CD4-positive, alpha-beta T cell treated with Interleukin-4 for 4 hours (primary cell): ENCODE data around the gene DNAJC8.

Experiments
- DNase-seq: peaks from one replicate; pipeline ENCODE4 v3.0.0-alpha.2; 2020

Gene DNAJC8

DNA sequence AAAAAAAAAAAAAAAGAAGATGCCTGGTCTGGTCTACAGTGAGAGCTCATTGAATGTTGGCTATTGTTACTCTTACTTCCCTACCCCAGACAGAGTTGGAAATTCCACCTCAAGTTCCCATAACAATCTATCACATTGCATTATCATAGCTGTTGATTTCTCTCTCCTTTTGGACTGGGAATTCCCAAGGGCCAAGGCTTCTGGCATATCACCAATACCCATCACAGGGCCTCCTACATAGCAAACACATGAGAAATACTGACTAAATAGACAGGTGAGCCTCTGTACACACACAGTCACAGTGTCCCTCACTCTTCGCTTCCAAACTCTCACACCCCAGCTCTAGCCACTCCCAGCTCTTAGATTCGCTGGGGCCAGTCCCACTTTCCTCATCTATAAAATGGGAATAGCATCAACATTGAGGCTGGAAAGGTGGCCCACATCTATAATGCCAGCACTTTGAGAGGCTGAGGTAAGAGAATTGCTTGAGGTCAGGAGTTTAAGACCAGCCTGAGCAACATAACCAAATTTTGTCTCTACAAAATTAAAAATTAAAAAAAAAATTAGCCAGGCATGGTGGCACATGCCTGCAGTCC is 62.7 kb downstream of the DNAJC8 start:
- no peak for DNase-seq

DNA sequence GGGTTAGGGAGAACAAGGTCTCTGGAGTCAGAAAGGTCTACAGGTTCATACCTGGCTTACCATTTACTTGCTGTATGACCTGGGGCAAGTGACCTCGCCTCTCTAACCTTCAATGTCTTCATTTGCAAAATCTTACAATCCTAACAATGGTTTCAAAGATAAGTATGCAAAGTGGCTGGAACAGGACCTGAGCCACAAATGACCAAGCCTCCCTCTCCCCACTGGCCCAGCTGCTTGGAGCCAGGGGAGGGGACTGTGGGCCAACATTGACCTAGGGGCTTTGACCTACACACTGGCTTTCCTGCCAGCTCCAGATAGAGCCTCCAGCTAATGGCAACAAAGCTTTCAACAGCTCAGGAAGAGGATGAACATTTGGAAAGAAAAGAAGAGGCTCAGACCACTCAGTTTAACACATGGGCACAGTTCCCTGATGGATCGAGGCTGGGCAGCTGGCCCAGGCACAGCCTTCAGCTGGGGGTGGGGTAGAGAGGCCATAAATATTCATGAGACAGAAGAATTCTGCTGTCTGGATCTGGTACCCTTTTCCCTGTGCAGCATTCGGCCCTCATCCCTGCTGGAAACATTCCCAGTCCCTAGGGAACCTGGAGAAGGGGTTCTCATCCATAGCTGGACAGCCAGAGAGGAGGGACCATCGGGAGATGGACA is 69.2 kb downstream of the DNAJC8 start:
- DNase-seq = no peak

GRCh38 chr1:28162151-28162550 is 70.7 kb downstream of the DNAJC8 start:
- DNase-seq = no peak

DNA sequence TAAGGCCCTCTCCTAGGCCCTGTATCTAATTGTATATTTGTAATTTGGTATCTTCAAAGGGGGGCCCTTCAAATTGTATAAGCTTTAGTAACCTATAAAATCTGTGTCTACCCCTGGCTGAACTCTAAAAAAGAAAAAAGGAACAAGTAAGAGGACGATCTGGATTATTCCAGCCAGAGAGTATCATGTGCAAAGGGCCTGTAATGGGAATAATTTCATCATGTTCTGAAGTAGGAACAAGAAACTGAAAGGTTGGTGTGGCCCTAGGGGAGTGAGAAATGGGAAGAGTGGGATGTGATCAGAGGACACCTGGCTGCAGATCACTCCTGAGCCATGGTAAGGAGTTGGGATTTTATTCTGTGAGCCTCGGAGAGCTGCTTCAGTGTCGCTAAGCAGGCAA is 71.1 kb downstream of the DNAJC8 start:
- DNase-seq = no peak

DNA sequence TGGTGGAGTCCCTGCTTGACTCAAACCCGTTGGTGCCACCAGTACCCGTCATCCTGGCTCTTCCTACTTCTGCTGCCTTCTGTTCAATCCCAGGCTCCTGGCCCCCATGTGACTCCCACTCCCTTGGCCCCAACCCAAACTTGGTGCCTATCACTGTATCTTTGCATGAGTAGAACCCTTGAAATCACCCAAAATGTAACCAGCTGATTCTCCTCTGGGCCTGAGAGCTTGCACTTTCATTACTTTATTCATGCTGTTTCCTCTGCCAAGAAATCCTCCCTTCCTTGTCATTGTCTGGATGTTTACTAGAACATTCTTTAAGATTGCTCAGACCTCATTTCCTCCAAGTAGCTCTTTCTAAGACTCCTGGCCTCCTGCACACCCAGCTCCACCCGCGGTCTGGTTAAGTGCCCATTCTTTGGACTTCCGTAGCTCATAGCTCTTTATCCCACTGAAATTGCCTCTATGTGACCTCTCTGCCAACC is 72.0 kb downstream of the DNAJC8 start:
- no peak for DNase-seq

GRCh38 chr1:28159680-28160079 is 73.1 kb downstream of the DNAJC8 start:
- no peak for DNase-seq

- DNase-seq = no peak
These were observed 73.6 kb downstream of the DNAJC8 start for GRCh38 chr1:28159243-28159642.

DNA sequence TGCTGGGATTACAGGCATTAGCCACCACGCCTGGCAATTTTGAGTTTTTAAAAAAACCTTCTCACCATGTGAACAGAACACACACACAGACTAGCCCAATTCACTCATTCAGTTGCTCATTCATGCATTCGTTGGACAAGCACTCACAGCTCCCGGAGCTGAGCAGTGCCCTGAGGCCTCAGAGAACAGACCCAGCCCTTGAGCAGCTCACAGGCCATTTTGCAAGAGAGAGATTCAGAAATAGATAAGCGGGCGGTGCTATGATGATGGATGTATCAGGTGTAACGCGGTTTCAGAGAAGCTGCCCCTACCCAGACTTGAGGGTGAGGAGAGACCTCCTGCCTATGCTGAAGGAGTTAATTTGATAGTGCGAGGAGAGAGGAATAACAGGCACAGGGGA is 74.9 kb downstream of the DNAJC8 start:
- DNase-seq = no peak

DNA sequence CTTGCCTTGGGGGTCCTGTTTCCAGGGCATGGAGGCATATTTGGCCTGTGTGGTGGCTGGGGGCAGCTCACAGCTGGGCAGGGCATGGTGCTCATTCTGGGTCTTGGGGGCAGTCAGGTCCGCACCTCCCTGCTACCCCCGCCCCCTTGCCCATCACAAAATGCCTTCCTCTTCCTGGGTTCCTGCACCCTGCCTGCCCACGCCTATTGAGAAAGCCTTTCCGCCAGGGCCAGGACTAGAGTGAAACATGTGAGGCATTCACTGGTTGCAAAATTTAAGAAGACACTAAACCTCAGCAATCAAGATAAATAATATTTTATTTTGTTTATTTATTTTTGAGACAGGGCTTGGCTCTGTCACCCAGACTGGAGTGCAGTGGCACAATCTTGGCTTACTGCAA is 76.0 kb downstream of the DNAJC8 start:
- no peak for DNase-seq

DNA sequence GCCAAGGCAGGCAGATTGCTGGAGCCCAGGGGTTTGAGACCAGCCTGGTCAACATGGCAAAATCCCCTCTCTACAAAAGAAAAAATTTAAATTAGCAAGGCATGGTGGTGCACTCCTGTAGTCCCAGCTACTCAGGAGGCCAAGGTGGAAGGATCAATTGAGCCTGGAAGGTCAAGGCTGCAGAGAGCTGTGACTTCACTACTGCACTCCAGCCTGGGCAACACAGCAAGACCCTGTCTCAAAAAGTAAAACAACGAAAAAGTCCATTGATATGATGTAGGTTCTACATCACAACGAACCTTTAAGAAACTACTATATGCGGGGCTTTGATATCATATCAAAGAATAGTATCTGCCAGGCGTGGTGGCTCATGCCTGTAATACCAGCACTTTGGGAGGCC is 77.2 kb downstream of the DNAJC8 start:
- no peak for DNase-seq

GRCh38 chr1:28154078-28154594 is 78.7 kb downstream of the DNAJC8 start:
- no peak for DNase-seq
